ENCODE results near the gene ABHD17A. TPM values are rescaled to one million over a fixed set of nuclear protein-coding genes. Genes with fewer than 3 reads are reported as not detected.
A peak's percentile ranks its signal among the peaks of the same experiment; 100 is the strongest.

Gene ABHD17A
- total and polyA plus RNA-seq, 9 of the 15 experiments (the other 6 are each of a cell fraction or from before 2014, with no cell fraction given), result 0.04 to 135 (median 21.8) TPM; not detected in 1

DNA sequence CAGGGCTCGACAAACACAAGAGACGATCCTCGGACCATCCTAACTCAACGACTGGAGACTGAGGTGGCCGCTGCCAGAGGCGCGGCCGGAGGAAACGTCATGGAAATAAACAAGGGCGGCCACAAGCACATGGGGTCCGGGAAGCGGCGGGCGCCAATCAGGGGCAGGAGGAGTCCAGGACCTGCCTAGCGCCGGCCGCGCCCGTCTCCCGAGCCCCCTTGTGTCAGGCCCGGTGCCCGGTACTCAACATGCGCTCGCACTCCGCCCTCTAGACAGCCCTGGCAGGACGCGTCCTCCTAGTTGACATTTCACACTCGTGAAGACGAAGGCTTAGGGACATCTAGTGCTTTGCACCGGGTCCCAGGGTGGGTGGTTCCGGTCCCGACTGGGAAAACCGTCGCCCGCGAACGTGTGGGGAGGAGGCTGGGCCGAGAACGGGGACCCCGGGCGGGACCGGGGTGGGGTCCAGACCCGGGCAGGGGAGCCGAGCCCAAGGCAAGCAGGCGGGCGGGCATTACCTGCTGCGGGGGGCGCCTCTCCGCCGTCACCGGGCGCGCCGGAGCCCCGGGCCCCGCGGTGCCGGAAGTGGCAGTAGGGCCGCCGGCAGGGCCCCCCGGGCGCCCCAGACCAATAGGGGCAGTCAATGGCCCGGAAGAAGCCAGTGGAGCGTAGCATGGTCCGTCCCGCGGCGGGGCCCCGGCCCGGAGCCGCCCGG is 37.5 kb downstream of the ABHD17A start (continued):
- no peak for TF ChIP-seq RB1 (IDR thresholded peaks at IDR 0.05; ENCODE audit: low read depth)
- 0 out of 2 replicates have a peak, but pooled peaks have one; percentile 45 for TF ChIP-seq FOXP1 (CRISPR knock-in tag; IDR thresholded peaks at IDR 0.05)
- TF ChIP-seq HDAC2 (IDR thresholded peaks at IDR 0.05), result 0 out of 2 replicates have a peak, but pooled peaks have one; percentile 19
- no peak for TF ChIP-seq CLOCK (CRISPR knock-in tag; IDR thresholded peaks at IDR 0.05; ENCODE audit: borderline replicate concordance)
- TF ChIP-seq, protein P1, sequence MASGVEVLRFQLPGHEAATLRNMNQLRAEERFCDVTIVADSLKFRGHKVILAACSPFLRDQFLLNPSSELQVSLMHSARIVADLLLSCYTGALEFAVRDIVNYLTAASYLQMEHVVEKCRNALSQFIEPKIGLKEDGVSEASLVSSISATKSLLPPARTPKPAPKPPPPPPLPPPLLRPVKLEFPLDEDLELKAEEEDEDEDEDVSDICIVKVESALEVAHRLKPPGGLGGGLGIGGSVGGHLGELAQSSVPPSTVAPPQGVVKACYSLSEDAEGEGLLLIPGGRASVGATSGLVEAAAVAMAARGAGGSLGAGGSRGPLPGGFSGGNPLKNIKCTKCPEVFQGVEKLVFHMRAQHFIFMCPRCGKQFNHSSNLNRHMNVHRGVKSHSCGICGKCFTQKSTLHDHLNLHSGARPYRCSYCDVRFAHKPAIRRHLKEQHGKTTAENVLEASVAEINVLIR (CRISPR knock-in tag; IDR thresholded peaks at IDR 0.05), result 0 out of 2 replicates have a peak, but pooled peaks have one; percentile 14
- peak; percentile 6 for TF ChIP-seq TAF1 (IDR thresholded peaks at IDR 0.05; ENCODE audit: control insufficient read depth, extremely low read depth, insufficient read depth, low read length, severe bottlenecking)
- no peak for TF ChIP-seq NCOA2 (IDR thresholded peaks at IDR 0.05; ENCODE audit: partially characterized antibody in 2 of 2)
- peak; percentile 74 for TF ChIP-seq MAX (CRISPR knock-in tag; IDR thresholded peaks at IDR 0.05)
- TF ChIP-seq EHMT2 (IDR thresholded peaks at IDR 0.05), result no peak
- no peak for TF ChIP-seq KLF6 (CRISPR knock-in tag; IDR thresholded peaks at IDR 0.05; ENCODE audit: borderline replicate concordance)
- no peak for TF ChIP-seq ZNF583 (CRISPR knock-in tag; IDR thresholded peaks at IDR 0.05)
- no peak; the same call in 1 of the 2 replicates for TF ChIP-seq SMAD4 (CRISPR knock-in tag; conservative IDR thresholded peaks at IDR 0.05)
- TF ChIP-seq CBX3 (IDR thresholded peaks at IDR 0.05; ENCODE audit: borderline replicate concordance in 1 of 2, low read length in 2 of 2), result no peak
- no peak for TF ChIP-seq HDAC8 (tag; IDR thresholded peaks at IDR 0.05)
- TF ChIP-seq, protein P2, sequence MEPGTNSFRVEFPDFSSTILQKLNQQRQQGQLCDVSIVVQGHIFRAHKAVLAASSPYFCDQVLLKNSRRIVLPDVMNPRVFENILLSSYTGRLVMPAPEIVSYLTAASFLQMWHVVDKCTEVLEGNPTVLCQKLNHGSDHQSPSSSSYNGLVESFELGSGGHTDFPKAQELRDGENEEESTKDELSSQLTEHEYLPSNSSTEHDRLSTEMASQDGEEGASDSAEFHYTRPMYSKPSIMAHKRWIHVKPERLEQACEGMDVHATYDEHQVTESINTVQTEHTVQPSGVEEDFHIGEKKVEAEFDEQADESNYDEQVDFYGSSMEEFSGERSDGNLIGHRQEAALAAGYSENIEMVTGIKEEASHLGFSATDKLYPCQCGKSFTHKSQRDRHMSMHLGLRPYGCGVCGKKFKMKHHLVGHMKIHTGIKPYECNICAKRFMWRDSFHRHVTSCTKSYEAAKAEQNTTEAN (CRISPR knock-in tag; IDR thresholded peaks at IDR 0.05), result 0 out of 2 replicates have a peak, but pooled peaks have one; percentile 59
- TF ChIP-seq IRF9 (tag; IDR thresholded peaks at IDR 0.05), result no peak
- TF ChIP-seq HMG20A (CRISPR knock-in tag; conservative IDR thresholded peaks at IDR 0.05), result no peak
- TF ChIP-seq NFIC (IDR thresholded peaks at IDR 0.05), result no peak
- no peak for TF ChIP-seq NR4A1 (CRISPR knock-in tag; IDR thresholded peaks at IDR 0.05)
- no peak for TF ChIP-seq NR4A1 (tag; IDR thresholded peaks at IDR 0.05)

Data from K562 (cell line).